ENCODE data around the gene LAMB4.
A peak's percentile ranks its signal among the peaks of the same experiment; 100 is the strongest.

The LAMB4 gene

GRCh38 chr7:108014747-108015682 lies 115.1 kb downstream of the LAMB4 start:
- no peak for DNase-seq (ENCODE audit: low spot score)

GRCh38 chr7:108014215-108014614 lies 115.9 kb downstream of the LAMB4 start:
- DNase-seq (ENCODE audit: low spot score) = no peak

- no peak for DNase-seq (ENCODE audit: low spot score)
These were observed 117.4 kb downstream of the LAMB4 start for GRCh38 chr7:108012499-108013430.

- no peak for DNase-seq (ENCODE audit: low spot score)
These were observed 119.8 kb downstream of the LAMB4 start for GRCh38 chr7:108010377-108010776.

- no peak for DNase-seq (ENCODE audit: low spot score)
These were observed 120.3 kb downstream of the LAMB4 start for GRCh38 chr7:108009873-108010272.

GRCh38 chr7:108008827-108009226 lies 121.3 kb downstream of the LAMB4 start:
- DNase-seq (ENCODE audit: low spot score) = no peak

GRCh38 chr7:108008240-108008639 lies 121.9 kb downstream of the LAMB4 start:
- no peak for DNase-seq (ENCODE audit: low spot score)

GRCh38 chr7:108007762-108008161 lies 122.4 kb downstream of the LAMB4 start:
- DNase-seq (ENCODE audit: low spot score) = no peak

GRCh38 chr7:108007261-108007660 lies 122.9 kb downstream of the LAMB4 start:
- DNase-seq (ENCODE audit: low spot score) = no peak

- DNase-seq (ENCODE audit: low spot score) = peak; percentile 38
These were observed 125.7 kb downstream of the LAMB4 start for GRCh38 chr7:108004220-108005142.

- no peak for DNase-seq (ENCODE audit: low spot score)
These were observed 126.6 kb downstream of the LAMB4 start for GRCh38 chr7:108003599-108003935.

GRCh38 chr7:108002726-108003598 lies 127.2 kb downstream of the LAMB4 start, which contains the start of gene LAMB1:
LAMB1 (minus strand) TSS chr7:108003161; CDS start chr7:108002885, 276 bp downstream.
- peak; percentile 90 for DNase-seq (ENCODE audit: low spot score)

GRCh38 chr7:108001764-108002725 lies 128.1 kb downstream of the LAMB4 start:
- DNase-seq (ENCODE audit: low spot score) = peak; percentile 29

- peak; percentile 65 for DNase-seq (ENCODE audit: low spot score)
These were observed 129.0 kb downstream of the LAMB4 start for GRCh38 chr7:108000875-108001763.

GRCh38 chr7:107999779-108000560 lies 130.2 kb downstream of the LAMB4 start:
- no peak for DNase-seq (ENCODE audit: low spot score)

GRCh38 chr7:107998660-107999480 lies 131.3 kb downstream of the LAMB4 start:
- no peak for DNase-seq (ENCODE audit: low spot score)

- DNase-seq (ENCODE audit: low spot score) = no peak
These were observed 132.0 kb downstream of the LAMB4 start for GRCh38 chr7:107998150-107998549.
